Heart right ventricle (tissue), 16 donors: ENCODE data around the gene HMG20B. TPM values are rescaled to one million over a fixed set of nuclear protein-coding genes. Genes with fewer than 3 reads are reported as not detected.

Experiments used
- ATAC-seq, 8 donors: fragments of 200-7000 bp; cut with Tn5 transposase; one replicate each; pipeline ENCODE4 v1.9.1; 2020; ENCODE audit warnings: mild to moderate bottlenecking in 8 of 8, moderate library complexity in 8 of 8, moderate number of reproducible peaks in 1 of 8
- DNase-seq, 2 donors: peaks; one replicate each; pipeline ENCODE4 v3.0.0-alpha.2; 2020
- H3K27ac ChIP-seq, 10 donors: fragments of 200-600 bp; sonication (generic) in 2 of 10; one replicate each; pipeline versions ENCODE4 v1.5.0 to v1.8.0; 2020 to 2022; ENCODE audit warnings: mild to moderate bottlenecking in 3 of 10
- H3K27me3 ChIP-seq, 7 donors: fragments of 200-600 bp; one replicate each; pipeline ENCODE4 v1.8.0; 2021 to 2022; ENCODE audit warnings: mild to moderate bottlenecking in 2 of 7
- H3K36me3 ChIP-seq, 9 donors: fragments of 200-600 bp; sonication (generic) in 1 of 9; one replicate each; pipeline versions ENCODE4 v1.5.0 to v1.8.0; 2020 to 2022; ENCODE audit warnings: mild to moderate bottlenecking in 2 of 9
- H3K4me1 ChIP-seq, 9 donors: fragments of 200-600 bp; sonication (generic) in 1 of 9; one replicate each; pipeline versions ENCODE4 v1.5.0 to v1.8.0; 2020 to 2022; ENCODE audit warnings: mild to moderate bottlenecking in 4 of 9
- H3K4me3 ChIP-seq, 10 donors: fragments of 200-600 bp; sonication (generic) in 2 of 10; one replicate each; pipeline versions ENCODE4 v1.5.0 to v1.8.0; 2020 to 2022; ENCODE audit warnings: mild to moderate bottlenecking in 7 of 10, moderate library complexity in 2 of 10
- H3K9me3 ChIP-seq, 11 donors: fragments of 200-600 bp in 10 of 11; sonication (generic) in 2 of 11; one replicate each; pipeline versions ENCODE4 v1.5.0 to v1.8.0; 2013 to 2022; ENCODE audit warnings: mild to moderate bottlenecking in 2 of 11, control low read depth in 1 of 11, moderate library complexity in 1 of 11
- CTCF ChIP-seq, 9 donors: fragments of 200-600 bp; sonication (generic) in 2 of 9; IDR thresholded peaks; one replicate each; pipeline versions ENCODE4 v1.5.0 to v1.8.0; 2021 to 2022; ENCODE audit warnings: antibody characterized with exemption in 9 of 9, mild to moderate bottlenecking in 5 of 9, moderate library complexity in 1 of 9
- WGBS, 2 donors: extraction: QIAGEN DNeasy Blood & Tissue Kit; methylation state at CpG; one replicate each; pipeline ENCODE4 v1.1.7; 2013; ENCODE audit warnings: inconsistent platforms in 1 of 2; 5-methylcytosine and 5-hydroxymethylcytosine counted together
- intact Hi-C, 10 donors: fragments of 100-400 bp; cut with DNase I; formaldehyde crosslinking; loops; one replicate each; pipeline versions ENCODE4 v1.11.1 to v1.14.2; 2022
- polyA plus RNA-seq, 2 donors: library from polyadenylated mRNA; stranded (reverse); fragments of 200-250 nt; gene quantifications; one replicate each; pipeline ENCODE4 v1.2.3, GENCODE V29; 2013
- total RNA-seq, 10 donors: library from RNA; stranded (reverse); fragmentation: NEBNext Ultra II Directional in 3 of 10; extraction: Animal tissue kit (Norgen Biotek cat#: 25700) in 3 of 10; gene quantifications; one replicate each; pipeline versions ENCODE4 v1.2.1 to v1.2.4, GENCODE V29; 2021 to 2023
- donor health status: Arrhythmogenic right ventricular cardiomyopathy.
- donor health status: ischemic (EF 13 %, LVEDD 7.1; RV severe dilation, severe dysfunction).
- donor health status: healthy with polysubstance abuse.
- donor health status: DM: no; HTN: yes; CAD: no.
- donor health status: DM: no; HTN: no; CAD: no.
- donor health status: ischemic (EF 25% LVEDD 6.9; RV normal size, moderate dysfunction).
- donor health status: ischemic (EF 25% LVEDD 5.7; RV mildly dilated, moderate dysfunction).
- donor health status: healthy.
- donor health status: DM: yes; HTN: yes; CAD: no.
- donor health status: Ischemic cardiomyopathy.
- donor health status: ischemic (EF 35%, LVEDD 5.7; RV mildly dilated, moderate dysfunction).
- donor health status: nonischemic (EF 11% LVEDD 7.7; RV severe dilation, severe dysfunction).
- donor health status: DM: yes; HTN: yes; CAD: no.
- donor health status: PGD.
- donor health status: ischemic (EF 29% LVEDD 5.4; RV normal size, mild dysfunction).
- donor health status: nonischemic (EF 23%, LVEDD 6.1; RV moderate dilation, normal function).

HMG20B gene
- total and polyA plus RNA-seq, 12 donors = 19.5 to 73.3 (median 32.0) TPM

- H3K27ac ChIP-seq = peak overlapping the region in 1 of 10 donors; percentile 31
- 41 to 47% methylated on average over 31 of the region's 31 CpGs for WGBS, 2 donors
- peak overlapping the region in 1 of 10 donors; percentile 60 for H3K4me3 ChIP-seq
- no peak for TF ChIP-seq CTCF (IDR thresholded peaks at IDR 0.05)
- DNase-seq (no peak), ATAC-seq (peak; percentile 25 to 61 (median 41))
- peaks cover 0 to 5% (median 0%) of the 10 kb centered on the region in 9 donors for H3K36me3 ChIP-seq
- peaks cover 11 to 33% (median 21%) of the 10 kb centered on the region in 7 donors for H3K27me3 ChIP-seq
- no peaks in the 10 kb centered on the region for H3K9me3 ChIP-seq
- intact Hi-C loops = loop anchor here in 6 of 10 donors (1.0 to 2.0 kb wide), 2 partner anchors 31 to 32 kb away; no protein-coding TSS in a partner anchor
- H3K4me1 ChIP-seq = peaks cover 0 to 20% (median 12%) of the 10 kb centered on the region in 9 donors
Measured at GRCh38 chr19:3586707-3587346, 14.1 kb downstream of the HMG20B start.

- Histone ChIP-seq H3K27me3 (peaks cover 11 to 24% (median 18%) of the 10 kb centered on the region in 7 donors), H3K4me3 (no peak overlapping the region), H3K9me3 (no peaks in the 10 kb centered on the region), H3K36me3 (peaks cover 0 to 12% (median 0%) of the 10 kb centered on the region in 9 donors), H3K27ac (no peak overlapping the region), H3K4me1 (peaks cover 0 to 20% (median 12%) of the 10 kb centered on the region in 9 donors)
- WGBS, 2 donors = 81 to 88% methylated on average over 11 of the region's 11 CpGs
- DNase-seq (no peak), ATAC-seq (no peak)
- TF ChIP-seq CTCF (IDR thresholded peaks at IDR 0.05) = no peak
- intact Hi-C loops = no loop called here
Measured at GRCh38 chr19:3589439-3589838, 16.7 kb downstream of the HMG20B start.

GRCh38 chr19:3589949-3590348, 17.2 kb downstream of the HMG20B start:
- intact Hi-C loops = no loop called here
- WGBS, 2 donors = 94 to 97% methylated on average over 22 of the region's 22 CpGs
- Histone ChIP-seq H3K27ac (no peak overlapping the region), H3K27me3 (peaks cover 11 to 19% (median 14%) of the 10 kb centered on the region in 7 donors), H3K9me3 (no peaks in the 10 kb centered on the region), H3K4me1 (peaks cover 0 to 19% (median 12%) of the 10 kb centered on the region in 9 donors), H3K36me3 (peaks cover 0 to 13% (median 0%) of the 10 kb centered on the region in 9 donors), H3K4me3 (no peak overlapping the region)
- DNase-seq (no peak), ATAC-seq (no peak)
- no peak for TF ChIP-seq CTCF (IDR thresholded peaks at IDR 0.05)

- Histone ChIP-seq H3K27ac (no peak overlapping the region), H3K4me1 (peaks cover 0 to 15% (median 7%) of the 10 kb centered on the region in 9 donors), H3K27me3 (peaks cover 0 to 7% (median 2%) of the 10 kb centered on the region in 7 donors), H3K9me3 (no peaks in the 10 kb centered on the region), H3K36me3 (peaks cover 0 to 22% (median 0%) of the 10 kb centered on the region in 9 donors), H3K4me3 (no peak overlapping the region)
- intact Hi-C loops = no loop called here
- ATAC-seq (no peak), DNase-seq (no peak)
- WGBS, 2 donors = 92 to 94% methylated on average over 8 of the region's 8 CpGs
- TF ChIP-seq CTCF (IDR thresholded peaks at IDR 0.05) = no peak
Measured at GRCh38 chr19:3590991-3591659, 18.4 kb downstream of the HMG20B start.
